IPS-20b (cell line): ENCODE data around the gene PCDHB11.
"Not testable (repeated sequence)": the region's sequence is repeated elsewhere in the genome, so short reads cannot be mapped to it uniquely, and the experiment has no call there.

Source experiments
- H3K27ac ChIP-seq: one replicate; pipeline ENCODE4 v1.5.1; 2013; ENCODE audit warnings: low read length
- H3K27me3 ChIP-seq: 2 replicates; pipeline ENCODE4 v1.6.1; 2013; ENCODE audit warnings: mild to moderate bottlenecking, low read length, inconsistent platforms; ENCODE audit not compliant: insufficient read depth
- H3K36me3 ChIP-seq: 2 replicates; pipeline ENCODE4 v1.6.1; 2013; ENCODE audit warnings: low read depth, mild to moderate bottlenecking, inconsistent platforms, low read length, moderate library complexity; ENCODE audit not compliant: insufficient read depth
- H3K4me1 ChIP-seq: 2 replicates; pipeline ENCODE4 v1.6.1; 2013; ENCODE audit warnings: mild to moderate bottlenecking, control low read depth, inconsistent platforms, low read length, moderate library complexity; ENCODE audit not compliant: insufficient read depth
- H3K4me3 ChIP-seq: 2 replicates; pipeline ENCODE4 v1.5.1; 2013; ENCODE audit warnings: mild to moderate bottlenecking, low read length, inconsistent platforms
- H3K9ac ChIP-seq: 2 replicates; pipeline ENCODE4 v1.6.1; 2013; ENCODE audit warnings: low read depth, mild to moderate bottlenecking, inconsistent platforms, low read length, moderate library complexity
- H3K9me3 ChIP-seq: 2 replicates; pipeline ENCODE4 v1.6.1; 2013; ENCODE audit warnings: mild to moderate bottlenecking, low read depth, low read length, inconsistent platforms; ENCODE audit not compliant: insufficient read depth

PCDHB11 gene

DNA sequence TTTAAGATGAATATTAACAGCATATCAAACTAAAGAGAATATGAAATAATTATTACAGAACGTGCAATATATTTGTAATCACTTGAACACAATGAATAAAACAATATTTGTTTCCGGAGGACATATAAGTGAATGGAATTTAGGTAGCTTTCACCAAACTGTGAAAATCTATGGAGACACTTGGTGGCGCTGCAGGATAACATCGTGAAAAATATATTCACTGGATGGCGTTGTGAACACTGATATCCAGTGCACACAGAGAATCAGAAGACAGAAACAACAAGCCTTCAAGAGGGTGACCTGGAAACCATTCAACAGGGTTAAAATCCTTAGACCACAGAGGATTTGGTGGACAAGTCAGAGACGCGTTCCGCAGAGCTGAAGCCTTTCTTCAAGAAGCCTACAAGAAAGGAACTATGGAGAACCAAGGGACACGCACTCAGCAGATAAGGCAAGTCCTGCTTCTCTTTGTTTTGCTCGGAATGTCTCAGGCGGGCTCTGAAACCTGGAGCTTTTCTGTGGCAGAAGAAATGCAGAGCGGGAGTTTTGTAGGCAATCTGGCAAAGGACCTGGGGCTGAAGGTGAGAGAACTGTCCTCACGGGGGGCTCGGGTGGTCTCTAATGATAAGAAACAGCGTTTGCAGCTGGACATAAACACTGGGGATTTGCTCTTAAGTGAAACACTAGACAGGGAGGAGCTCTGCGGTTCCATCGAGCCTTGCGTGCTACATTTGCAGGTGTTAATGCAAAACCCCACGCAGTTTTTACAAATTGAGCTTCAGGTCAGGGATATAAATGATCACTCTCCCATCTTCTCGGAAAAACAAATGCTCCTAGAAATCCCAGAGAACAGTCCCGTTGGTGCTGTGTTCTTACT is at the start of gene PCDHB11:
Gene PCDHB11, plus strand, starts transcription at position 269 of the 877 bp plus-strand sequence. Its CDS starts 148 bp downstream, at position 417.
- Histone ChIP-seq H3K27me3 (no peaks in the 10 kb centered on the region), H3K9ac (no peak within 1 kb of the TSS), H3K4me1 (no peaks in the 10 kb centered on the region), H3K4me3 (no peak within 1 kb of the TSS), H3K9me3 (peaks cover 35% of the 10 kb centered on the region), H3K36me3 (no peaks in the 10 kb centered on the region), H3K27ac (no peak within 1 kb of the TSS)

GRCh38 chr5:141149812-141150211 is 49.6 kb upstream of the PCDHB11 start, which contains the start of gene PCDHB6:
Gene PCDHB6 (plus strand): TSS chr5:141150057. CDS start chr5:141150258, 201 bp downstream.
- H3K9ac ChIP-seq: no peak within 1 kb of the TSS
- no peak within 1 kb of the TSS for H3K4me3 ChIP-seq
- no peaks in the 10 kb centered on the region for H3K36me3 ChIP-seq

GRCh38 chr5:141150224-141150992 is 49.0 kb upstream of the PCDHB11 start:
- Histone ChIP-seq H3K9ac (no peak overlapping the region), H3K9me3 (peaks cover 26% of the 10 kb centered on the region; the same call in 1 of the 2 replicates), H3K27ac (no peak overlapping the region), H3K36me3 (no peaks in the 10 kb centered on the region), H3K4me1 (no peaks in the 10 kb centered on the region), H3K27me3 (no peaks in the 10 kb centered on the region), H3K4me3 (no peak overlapping the region)

More at GRCh38 chr5:141149812-141150211, 49.6 kb upstream of the PCDHB11 start, which contains the start of gene PCDHB6:
- Histone ChIP-seq H3K4me1 (no peaks in the 10 kb centered on the region), H3K27ac (no peak within 1 kb of the TSS), H3K27me3 (no peaks in the 10 kb centered on the region), H3K9me3 (peaks cover 22% of the 10 kb centered on the region; the same call in 1 of the 2 replicates)

DNA sequence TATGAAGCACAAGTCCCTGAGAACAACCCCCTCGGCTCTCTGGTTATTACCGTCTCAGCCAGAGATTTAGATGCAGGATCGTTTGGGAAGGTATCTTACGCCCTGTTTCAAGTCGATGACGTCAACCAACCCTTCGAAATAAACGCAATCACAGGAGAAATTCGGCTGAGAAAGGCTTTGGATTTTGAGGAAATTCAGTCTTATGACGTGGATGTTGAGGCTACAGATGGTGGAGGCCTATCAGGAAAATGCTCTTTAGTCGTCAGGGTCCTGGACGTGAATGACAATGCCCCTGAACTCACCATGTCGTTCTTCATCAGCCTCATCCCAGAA is 48.5 kb upstream of the PCDHB11 start:
- H3K9ac ChIP-seq: no peak overlapping the region
- no peak overlapping the region for H3K4me3 ChIP-seq
- no peaks in the 10 kb centered on the region for H3K4me1 ChIP-seq
- no peaks in the 10 kb centered on the region for H3K27me3 ChIP-seq
- H3K9me3 ChIP-seq: peaks cover 30% of the 10 kb centered on the region; the same call in 1 of the 2 replicates
- H3K36me3 ChIP-seq: no peaks in the 10 kb centered on the region
- H3K27ac ChIP-seq: no peak overlapping the region

- H3K4me3 ChIP-seq, H3K4me1 ChIP-seq, H3K27me3 ChIP-seq, H3K36me3 ChIP-seq, H3K9ac ChIP-seq, H3K27ac ChIP-seq: not testable (repeated sequence)
- H3K9me3 ChIP-seq: peaks cover 31% of the 10 kb centered on the region; the same call in 1 of the 2 replicates
Measured at GRCh38 chr5:141151632-141152031, 47.8 kb upstream of the PCDHB11 start.

- H3K36me3 ChIP-seq, H3K4me1 ChIP-seq, H3K27me3 ChIP-seq, H3K4me3 ChIP-seq, H3K27ac ChIP-seq, H3K9ac ChIP-seq: not testable (repeated sequence)
- peaks cover 36% of the 10 kb centered on the region; the same call in 1 of the 2 replicates for H3K9me3 ChIP-seq
Measured at GRCh38 chr5:141152096-141152495, 47.3 kb upstream of the PCDHB11 start.

DNA sequence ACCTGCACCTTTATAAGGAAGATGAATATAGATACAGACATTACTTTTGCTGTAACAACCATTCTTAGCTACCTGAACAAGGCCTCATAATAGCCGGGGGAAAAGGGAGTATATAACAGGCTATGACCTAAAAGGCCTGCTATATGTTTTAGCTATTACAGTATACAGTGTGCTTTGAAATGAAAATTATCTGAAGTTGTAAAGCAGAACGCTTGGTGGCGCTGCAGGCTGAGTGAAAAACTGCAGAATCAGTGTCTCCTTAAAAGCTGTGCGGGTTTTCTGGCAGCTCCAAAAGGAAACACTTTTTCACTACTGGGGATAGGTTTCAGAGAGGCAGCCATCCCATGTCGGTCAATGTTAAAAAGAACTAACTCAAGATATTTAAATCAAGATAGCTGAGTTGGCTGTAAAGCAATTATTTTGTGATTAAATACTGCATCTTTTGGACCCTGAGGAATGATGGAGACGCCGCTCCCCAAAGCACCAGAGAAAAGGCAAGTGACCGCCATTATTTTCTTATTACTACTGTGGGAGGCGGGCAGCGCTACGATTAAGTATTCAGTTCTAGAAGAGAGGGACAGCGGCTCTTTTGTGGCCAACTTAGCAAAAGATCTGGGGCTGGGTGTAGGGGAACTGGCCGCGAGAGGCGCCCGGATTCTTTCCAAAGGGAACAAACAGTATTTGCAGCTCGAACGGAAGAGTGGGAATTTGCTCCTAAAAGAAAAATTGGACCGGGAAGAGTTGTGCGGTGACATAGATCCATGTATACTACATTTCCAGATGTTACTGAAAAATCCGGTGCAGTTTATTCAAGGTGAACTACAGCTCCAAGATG is 43.7 kb upstream of the PCDHB11 start:
- no peaks in the 10 kb centered on the region for H3K27me3 ChIP-seq
- H3K9me3 ChIP-seq: peaks cover 39% of the 10 kb centered on the region; the same call in 1 of the 2 replicates
- H3K27ac ChIP-seq: no peak overlapping the region
- no peak overlapping the region for H3K9ac ChIP-seq
- no peaks in the 10 kb centered on the region for H3K36me3 ChIP-seq
- no peaks in the 10 kb centered on the region for H3K4me1 ChIP-seq
- H3K4me3 ChIP-seq: no peak overlapping the region

DNA sequence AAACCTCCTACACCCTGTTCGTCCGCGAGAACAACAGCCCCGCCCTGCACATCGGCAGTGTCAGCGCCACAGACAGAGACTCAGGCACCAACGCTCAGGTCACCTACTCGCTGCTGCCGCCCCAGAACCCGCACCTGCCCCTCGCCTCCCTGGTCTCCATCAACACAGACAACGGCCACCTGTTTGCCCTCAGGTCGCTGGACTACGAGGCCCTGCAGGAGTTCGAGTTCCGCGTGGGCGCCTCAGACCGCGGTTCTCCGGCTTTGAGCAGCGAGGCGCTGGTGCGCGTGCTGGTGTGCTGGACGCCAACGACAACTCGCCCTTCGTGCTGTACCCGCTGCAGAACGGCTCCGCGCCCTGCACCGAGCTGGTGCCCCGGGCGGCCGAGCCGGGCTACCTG is 42.1 kb upstream of the PCDHB11 start:
- not testable (repeated sequence) for H3K4me3 ChIP-seq, H3K9ac ChIP-seq, H3K27me3 ChIP-seq, H3K27ac ChIP-seq, H3K4me1 ChIP-seq, H3K36me3 ChIP-seq
- peaks cover 41% of the 10 kb centered on the region; the same call in 1 of the 2 replicates for H3K9me3 ChIP-seq

DNA sequence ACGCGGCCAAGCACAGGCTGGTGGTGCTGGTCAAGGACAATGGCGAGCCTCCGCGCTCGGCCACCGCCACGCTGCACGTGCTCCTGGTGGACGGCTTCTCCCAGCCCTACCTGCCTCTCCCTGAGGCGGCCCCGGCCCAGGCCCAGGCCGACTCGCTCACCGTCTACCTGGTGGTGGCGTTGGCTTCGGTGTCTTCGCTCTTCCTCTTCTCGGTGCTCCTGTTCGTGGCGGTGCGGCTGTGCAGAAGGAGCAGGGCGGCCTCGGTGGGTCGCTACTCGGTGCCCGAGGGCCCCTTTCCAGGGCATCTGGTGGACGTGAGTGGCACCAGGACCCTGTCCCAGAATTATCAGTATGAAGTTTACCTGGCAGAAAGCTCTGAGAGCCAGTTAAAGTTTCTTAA is 41.5 kb upstream of the PCDHB11 start:
- not testable (repeated sequence) for H3K27me3 ChIP-seq, H3K4me1 ChIP-seq, H3K4me3 ChIP-seq, H3K36me3 ChIP-seq, H3K9ac ChIP-seq, H3K27ac ChIP-seq
- H3K9me3 ChIP-seq: peaks cover 47% of the 10 kb centered on the region; the same call in 1 of the 2 replicates

GRCh38 chr5:141172381-141173204 is 26.8 kb upstream of the PCDHB11 start, which contains the start of gene PCDHB7:
Gene PCDHB7 (plus strand): TSS chr5:141172644. CDS start chr5:141172836, 192 bp downstream.
- H3K27me3 ChIP-seq: no peaks in the 10 kb centered on the region
- no peaks in the 10 kb centered on the region for H3K36me3 ChIP-seq
- no peak within 1 kb of the TSS for H3K27ac ChIP-seq
- peaks cover 28% of the 10 kb centered on the region; the same call in 1 of the 2 replicates for H3K9me3 ChIP-seq
- no peak within 1 kb of the TSS for H3K9ac ChIP-seq
- H3K4me1 ChIP-seq: no peaks in the 10 kb centered on the region
- no peak within 1 kb of the TSS for H3K4me3 ChIP-seq
